ENCODE results near the gene MSANTD3.

MSANTD3 gene

DNA sequence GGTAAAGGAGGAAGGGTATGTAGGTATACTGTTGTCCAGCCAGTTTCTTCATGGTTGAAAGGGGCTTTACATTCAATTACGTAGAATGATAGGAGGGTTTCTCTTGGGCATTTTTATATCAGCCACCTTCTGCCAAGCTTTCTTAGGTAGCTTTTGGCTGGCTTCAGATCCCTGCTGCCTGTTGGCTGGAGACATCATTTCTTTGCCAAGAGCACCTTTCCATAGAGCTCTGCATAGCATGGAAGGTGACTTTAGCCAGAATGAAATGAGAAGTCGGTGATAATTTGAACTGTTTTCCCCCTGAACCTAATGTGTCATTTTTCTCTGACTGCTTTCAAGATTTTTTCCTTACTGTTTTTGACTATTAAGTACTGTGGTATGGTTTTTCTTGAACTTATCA lies 72.9 kb downstream of the MSANTD3 start:
- no peak overlapping the region for H3K4me3 ChIP-seq (ENCODE audit: low read depth, low read length)
- TF ChIP-seq CTCF (conservative IDR thresholded peaks at IDR 0.05; ENCODE audit: low read depth, low read length) = no peak
- DNase-seq (ENCODE audit: low read depth) = no peak
